Gastroesophageal sphincter (tissue), 3 donors: ENCODE measurements around the gene EFTUD2.

Source experiments
- CTCF ChIP-seq, 4 experiments: fragments of 200-600 bp in 2 of 4; fragments of 450-650 bp in 2 of 4; sonication (generic) in 1 of 4; IDR thresholded peaks; one replicate each; pipeline ENCODE4 v1.5.1; 2017 to 2019; ENCODE audit warnings: antibody characterized with exemption in 4 of 4, mild to moderate bottlenecking in 2 of 4, moderate library complexity in 2 of 4
- EP300 ChIP-seq: sonication (generic); formaldehyde crosslinking; IDR thresholded peaks from one replicate; pipeline ENCODE4 v1.6.1; 2017; ENCODE audit warnings: antibody characterized with exemption, mild to moderate bottlenecking
- POLR2A ChIP-seq, 2 donors: fragments of 450-650 bp; IDR thresholded peaks; one replicate each; pipeline ENCODE4 v1.6.1; 2017; ENCODE audit warnings: antibody characterized with exemption in 2 of 2, mild to moderate bottlenecking in 2 of 2, moderate library complexity in 1 of 2

GRCh38 chr17:44832805-44833204 is 66.4 kb downstream of the EFTUD2 start:
- TF ChIP-seq EP300 (no peak), POLR2A (IDR thresholded peaks at IDR 0.05) (no peak), CTCF (IDR thresholded peaks at IDR 0.05) (no peak)
